Measurements from ENCODE around the gene ERBB3.

- TF ChIP-seq CTCF (conservative IDR thresholded peaks at IDR 0.05; ENCODE audit: low read length) (no peak), EZH2phosphoT487 (IDR thresholded peaks at IDR 0.05; ENCODE audit: borderline replicate concordance, low read depth, low read length) (no peak)
These were observed 7.3 kb downstream of the ERBB3 start for GRCh38 chr12:56087220-56087619.
